ENCODE results near the gene NMNAT2.

DNA sequence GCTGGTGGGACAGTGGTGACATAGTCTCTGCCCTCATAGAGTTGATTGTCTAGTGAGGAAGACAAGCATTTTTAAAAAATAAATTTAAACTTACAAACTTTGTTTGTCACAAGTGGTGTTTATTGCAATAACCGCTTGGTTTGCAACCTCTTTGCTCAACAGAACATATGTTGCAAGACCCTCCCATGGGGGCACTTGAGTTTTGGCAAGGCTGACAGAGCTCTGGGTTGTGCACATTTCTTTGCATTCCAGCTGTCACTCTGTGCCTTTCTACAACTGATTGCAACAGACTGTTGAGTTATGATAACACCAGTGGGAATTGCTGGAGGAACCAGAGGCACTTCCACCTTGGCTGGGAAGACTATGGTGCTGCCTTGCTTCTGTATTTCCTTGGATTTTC is 173.7 kb downstream of the NMNAT2 start:
- TF ChIP-seq, protein P1, sequence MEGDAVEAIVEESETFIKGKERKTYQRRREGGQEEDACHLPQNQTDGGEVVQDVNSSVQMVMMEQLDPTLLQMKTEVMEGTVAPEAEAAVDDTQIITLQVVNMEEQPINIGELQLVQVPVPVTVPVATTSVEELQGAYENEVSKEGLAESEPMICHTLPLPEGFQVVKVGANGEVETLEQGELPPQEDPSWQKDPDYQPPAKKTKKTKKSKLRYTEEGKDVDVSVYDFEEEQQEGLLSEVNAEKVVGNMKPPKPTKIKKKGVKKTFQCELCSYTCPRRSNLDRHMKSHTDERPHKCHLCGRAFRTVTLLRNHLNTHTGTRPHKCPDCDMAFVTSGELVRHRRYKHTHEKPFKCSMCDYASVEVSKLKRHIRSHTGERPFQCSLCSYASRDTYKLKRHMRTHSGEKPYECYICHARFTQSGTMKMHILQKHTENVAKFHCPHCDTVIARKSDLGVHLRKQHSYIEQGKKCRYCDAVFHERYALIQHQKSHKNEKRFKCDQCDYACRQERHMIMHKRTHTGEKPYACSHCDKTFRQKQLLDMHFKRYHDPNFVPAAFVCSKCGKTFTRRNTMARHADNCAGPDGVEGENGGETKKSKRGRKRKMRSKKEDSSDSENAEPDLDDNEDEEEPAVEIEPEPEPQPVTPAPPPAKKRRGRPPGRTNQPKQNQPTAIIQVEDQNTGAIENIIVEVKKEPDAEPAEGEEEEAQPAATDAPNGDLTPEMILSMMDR (conservative IDR thresholded peaks at IDR 0.05; ENCODE audit: low read depth, low read length) = no peak
- no peak for TF ChIP-seq EZH2 (IDR thresholded peaks at IDR 0.05; ENCODE audit: borderline replicate concordance, low read depth, low read length, poor library complexity, severe bottlenecking)
